GM18498 (cell line): Measurements from ENCODE around the gene APOBEC3B.
"Not testable (repeated sequence)": the region's sequence is repeated elsewhere in the genome, so short reads cannot be mapped to it uniquely, and the experiment has no call there.

Experiments used
- ATAC-seq: cut with Tn5 transposase; IDR thresholded peaks from one replicate; pipeline ENCODE4 v1.9.1; 2021; ENCODE audit warnings: mild to moderate bottlenecking, moderate library complexity; ENCODE audit not compliant: unreplicated experiment

APOBEC3B gene

DNA sequence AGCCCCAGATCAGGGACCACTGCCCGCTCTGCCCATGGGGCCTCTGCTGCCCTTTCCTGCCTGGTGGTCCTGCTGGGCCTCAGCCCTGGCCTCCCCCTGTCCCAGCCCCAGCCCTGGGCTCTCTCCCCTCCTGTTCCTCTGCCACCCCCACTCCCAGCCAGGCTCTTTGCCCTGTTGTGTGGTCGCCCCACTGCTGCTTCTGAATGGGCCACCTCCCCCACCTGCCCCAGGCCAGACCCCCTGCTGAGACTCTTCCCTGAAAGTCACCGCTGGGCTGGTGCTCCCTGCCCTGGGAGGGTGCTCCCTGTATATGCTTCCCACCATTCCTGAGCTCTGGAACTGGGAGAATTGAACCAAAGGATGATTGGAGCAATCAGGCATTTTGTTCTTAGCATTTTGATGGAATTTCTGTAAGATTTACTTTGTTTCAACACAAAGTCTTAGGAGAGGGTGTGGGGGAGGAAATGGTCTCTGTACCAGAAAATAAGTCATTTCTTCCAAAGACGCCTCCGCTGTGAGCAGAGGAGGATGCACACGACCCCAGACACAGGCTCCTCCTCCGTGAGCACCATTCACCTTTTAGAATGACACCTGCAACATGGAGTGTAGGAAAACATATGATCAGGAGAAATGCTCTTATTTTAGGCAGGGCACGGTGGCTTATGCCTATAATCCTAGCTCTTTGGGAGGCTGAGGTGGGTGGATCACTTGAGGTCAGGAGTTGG is 5.2 kb downstream of the APOBEC3B start:
- no peak for ATAC-seq

GRCh38 chr22:38989466-38989865 is 7.3 kb downstream of the APOBEC3B start:
- no peak for ATAC-seq

DNA sequence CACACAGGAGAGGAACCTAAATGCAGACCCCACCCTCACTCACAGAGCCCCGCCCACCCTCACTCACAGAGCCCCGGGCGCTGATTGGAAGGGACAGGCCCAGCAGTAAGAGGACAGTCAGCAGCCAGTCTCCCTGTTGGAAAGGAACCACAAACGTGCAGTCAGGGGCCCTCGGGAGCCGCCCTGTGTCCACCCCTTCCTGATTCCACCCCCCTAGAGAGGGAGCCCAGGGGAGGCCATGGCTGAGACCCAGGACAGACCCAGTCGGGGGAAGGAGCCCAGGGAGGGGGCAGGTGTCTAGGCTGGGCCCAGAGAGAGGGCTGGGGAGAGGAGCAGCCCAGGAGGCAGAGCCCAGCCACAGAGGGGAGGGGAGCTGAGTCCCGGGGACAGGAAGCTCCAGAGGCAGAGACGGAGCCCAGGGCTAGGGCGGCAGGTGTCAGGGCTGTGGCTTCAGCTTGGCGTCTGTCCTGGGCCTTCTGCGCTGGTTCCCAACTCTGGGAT is 10.8 kb downstream of the APOBEC3B start:
- ATAC-seq, result not testable (repeated sequence)

DNA sequence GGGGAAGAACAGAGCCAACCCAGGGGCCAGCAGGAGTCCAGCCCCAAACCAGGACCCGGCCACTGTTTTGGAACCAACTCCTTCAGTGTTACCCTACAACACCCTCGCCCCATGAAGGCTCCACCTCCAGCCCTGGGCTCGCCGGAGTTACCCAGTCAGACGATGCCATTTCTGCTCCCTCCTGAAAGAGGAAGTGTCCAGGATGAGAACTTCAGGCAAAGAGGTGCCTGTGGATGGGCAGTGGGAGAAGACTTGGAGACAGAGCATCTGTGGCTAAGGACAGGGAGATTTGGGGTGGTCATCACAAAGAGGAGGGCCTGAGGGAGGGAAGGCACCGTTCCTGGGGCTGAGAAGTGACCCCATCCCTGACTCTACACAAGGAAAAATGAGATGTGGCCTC is 14.0 kb downstream of the APOBEC3B start:
- ATAC-seq, result no peak

DNA sequence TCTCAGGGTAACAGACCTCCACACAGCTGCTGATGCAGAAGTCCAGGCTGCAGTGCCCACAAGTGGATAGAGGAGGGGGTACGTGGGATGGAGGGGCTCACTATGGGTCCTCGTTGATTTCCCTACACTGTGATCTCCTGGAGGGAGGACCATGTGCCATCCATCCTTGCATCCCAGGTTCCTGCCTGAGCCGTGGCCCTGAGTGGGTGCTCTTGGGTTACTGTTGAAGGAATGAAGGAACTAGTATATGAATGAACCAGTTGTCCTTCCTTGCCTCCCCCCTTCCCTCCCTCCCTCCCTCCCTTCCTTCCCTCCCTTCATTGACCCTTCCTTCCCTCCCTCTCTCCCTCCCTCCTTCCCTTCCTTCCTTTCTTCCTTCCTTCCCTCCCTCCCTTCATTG is 15.4 kb downstream of the APOBEC3B start:
- ATAC-seq, result no peak

DNA sequence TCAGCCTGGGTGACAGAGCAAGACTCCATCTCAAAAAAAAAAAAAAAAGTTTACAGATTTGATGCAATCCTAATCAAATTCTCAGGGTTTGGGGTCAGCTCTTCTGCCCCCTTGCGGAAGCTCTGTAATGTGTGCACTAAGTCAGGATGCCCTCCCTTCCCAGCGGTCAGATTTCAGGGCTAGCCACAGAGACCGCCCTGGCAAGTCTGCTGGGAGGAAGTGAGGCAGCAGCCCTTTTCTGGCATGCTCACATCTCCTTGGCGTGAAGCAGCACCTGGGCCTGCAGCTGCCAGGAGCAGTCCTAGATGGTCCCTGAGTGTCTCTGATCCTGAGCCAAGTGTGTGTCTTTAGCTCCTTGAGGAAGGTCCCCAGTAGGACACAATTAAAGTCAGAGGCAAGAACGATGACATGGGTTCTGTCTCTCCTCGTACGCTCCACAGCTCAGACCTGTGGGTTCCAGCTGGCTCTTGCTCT is 21.1 kb downstream of the APOBEC3B start:
- no peak for ATAC-seq

- ATAC-seq, result no peak
Observed at GRCh38 chr22:39007177-39007576, 25.0 kb downstream of the APOBEC3B start.

DNA sequence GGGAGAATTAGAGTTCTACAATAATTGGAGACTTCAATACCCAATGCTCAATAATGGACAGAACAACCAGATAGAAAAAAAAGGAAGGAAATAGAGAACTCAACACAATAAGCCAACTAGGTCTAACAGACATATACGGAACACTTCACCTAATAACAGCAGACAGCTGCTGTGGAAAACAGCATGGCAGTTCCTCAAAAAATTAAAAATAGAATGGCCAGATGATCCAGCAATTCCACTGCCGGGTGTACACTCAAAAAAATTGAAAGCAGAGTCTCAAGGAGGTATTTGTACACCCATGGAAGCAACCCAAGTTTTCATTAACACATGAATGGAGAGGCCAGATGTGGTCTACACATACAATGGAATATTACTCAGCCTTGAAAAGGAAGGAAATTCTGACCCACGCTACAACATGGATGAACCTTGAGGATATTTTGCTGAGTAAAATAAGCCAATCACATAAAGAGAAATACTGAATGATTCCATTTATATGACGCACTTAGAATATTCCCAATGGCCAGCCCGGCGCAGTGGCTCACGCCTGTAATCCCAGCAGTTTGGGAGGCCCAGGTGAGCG is 26.2 kb downstream of the APOBEC3B start:
- ATAC-seq, result not testable (repeated sequence)

DNA sequence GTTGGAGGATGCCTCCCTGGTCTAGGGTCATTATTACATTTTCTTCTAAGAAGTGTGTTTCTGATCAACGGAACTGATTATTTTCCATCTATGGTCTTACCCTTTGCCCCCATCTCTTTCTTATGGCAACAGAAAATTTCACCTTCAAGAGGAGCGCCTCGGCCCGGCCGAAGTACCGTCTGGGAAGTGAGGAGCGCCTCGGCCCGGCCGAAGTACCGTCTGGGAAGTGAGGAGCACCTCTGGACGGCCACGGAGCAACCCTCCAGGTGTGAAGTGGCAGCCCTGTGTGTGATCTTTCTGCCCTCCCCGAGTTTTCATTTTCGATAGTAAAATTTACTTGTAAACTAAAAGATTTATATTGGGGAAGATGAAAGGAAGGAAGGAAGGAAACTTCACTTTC is 28.8 kb downstream of the APOBEC3B start:
- no peak for ATAC-seq

- no peak for ATAC-seq
Observed at GRCh38 chr22:39012533-39013511, 30.7 kb downstream of the APOBEC3B start.

DNA sequence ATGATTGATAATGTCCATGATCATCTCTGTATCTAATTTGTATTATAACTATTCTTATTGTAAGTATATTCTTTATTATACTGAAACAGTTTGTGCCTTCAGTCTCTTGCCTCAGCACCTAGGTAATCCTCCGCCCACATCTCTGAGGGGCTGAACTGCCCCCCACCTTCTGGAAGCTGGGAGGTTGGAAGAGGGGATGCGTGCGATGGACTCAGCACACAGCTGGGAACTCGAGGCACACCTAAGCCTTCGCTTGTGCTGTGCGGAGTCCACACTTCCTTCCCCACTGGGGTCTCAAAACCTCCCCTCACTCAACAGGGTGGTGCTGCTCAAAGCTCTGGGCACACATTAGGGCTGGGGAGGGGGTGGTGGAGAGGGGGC is 31.4 kb downstream of the APOBEC3B start:
- not testable (repeated sequence) for ATAC-seq

- ATAC-seq, result peak; percentile 90
Observed at GRCh38 chr22:39013942-39014722, 32.0 kb downstream of the APOBEC3B start, which contains the start of gene APOBEC3C. TSS of gene APOBEC3C (plus strand) at chr22:39014257. CDS start at chr22:39014363, 106 bp downstream.

DNA sequence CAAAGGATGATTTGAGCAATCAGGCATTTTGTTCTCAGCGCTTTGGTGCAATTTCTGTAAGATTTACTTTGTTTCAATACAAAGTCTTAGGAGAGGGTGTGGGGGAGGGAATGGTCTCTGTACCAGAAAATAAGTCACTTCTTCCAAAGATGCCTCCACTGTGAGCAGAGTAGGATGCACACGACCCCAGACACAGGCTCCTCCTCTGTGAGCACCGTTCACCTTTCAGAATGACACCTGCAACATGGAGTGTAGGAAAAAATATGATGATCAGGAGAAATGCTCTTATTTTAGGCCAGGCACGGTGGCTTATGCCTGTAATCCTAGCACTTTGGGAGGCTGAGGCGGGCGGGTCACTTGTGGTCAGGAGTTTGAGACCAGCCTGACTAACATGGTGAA is 32.6 kb downstream of the APOBEC3B start:
- not testable (repeated sequence) for ATAC-seq

DNA sequence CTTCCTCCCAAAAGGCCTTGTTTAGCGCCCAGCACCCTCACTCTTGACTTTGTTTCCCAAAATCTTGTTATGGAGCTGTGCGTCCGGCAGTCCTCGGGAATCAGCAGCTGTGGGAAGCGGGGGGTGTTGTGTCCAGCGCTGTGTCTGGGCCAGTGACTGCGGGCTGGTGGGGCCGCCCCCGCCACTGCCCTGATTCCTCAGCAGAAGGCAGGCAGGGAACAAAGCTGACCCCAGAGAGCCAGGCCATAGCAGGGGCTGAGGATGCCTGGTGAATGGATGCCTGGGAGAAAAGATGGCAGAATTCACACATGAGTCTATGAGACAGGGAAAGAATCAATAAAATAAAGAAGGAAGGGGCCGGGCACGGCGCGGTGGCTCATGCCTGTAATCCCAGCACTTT is 34.4 kb downstream of the APOBEC3B start:
- no peak for ATAC-seq

DNA sequence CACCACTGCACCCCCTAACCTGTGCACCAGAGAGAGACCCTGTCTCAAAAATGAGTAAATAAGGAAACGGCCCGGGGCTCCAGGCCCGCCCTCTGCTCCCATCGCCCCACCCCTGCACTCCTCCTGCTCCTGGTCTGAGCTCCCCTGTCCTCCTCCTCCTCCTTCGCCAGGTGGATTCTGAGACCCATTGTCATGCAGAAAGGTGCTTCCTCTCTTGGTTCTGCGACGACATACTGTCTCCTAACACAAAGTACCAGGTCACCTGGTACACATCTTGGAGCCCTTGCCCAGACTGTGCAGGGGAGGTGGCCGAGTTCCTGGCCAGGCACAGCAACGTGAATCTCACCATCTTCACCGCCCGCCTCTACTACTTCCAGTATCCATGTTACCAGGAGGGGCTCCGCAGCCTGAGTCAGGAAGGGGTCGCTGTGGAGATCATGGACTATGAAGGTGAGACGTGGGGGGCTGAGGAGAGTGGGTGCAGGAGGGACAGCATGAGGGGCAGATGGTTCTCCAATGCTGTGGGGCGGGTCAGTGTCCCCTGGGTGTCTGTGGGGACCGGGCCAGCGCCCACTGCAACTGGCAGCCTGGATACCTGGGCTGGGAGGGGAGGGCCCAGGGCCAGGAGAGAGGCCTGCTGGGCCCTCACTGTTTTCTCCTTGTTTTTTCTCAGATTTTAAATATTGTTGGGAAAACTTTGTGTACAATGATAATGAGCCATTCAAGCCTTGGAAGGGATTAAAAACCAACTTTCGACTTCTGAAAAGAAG is 35.6 kb downstream of the APOBEC3B start:
- no peak for ATAC-seq

DNA sequence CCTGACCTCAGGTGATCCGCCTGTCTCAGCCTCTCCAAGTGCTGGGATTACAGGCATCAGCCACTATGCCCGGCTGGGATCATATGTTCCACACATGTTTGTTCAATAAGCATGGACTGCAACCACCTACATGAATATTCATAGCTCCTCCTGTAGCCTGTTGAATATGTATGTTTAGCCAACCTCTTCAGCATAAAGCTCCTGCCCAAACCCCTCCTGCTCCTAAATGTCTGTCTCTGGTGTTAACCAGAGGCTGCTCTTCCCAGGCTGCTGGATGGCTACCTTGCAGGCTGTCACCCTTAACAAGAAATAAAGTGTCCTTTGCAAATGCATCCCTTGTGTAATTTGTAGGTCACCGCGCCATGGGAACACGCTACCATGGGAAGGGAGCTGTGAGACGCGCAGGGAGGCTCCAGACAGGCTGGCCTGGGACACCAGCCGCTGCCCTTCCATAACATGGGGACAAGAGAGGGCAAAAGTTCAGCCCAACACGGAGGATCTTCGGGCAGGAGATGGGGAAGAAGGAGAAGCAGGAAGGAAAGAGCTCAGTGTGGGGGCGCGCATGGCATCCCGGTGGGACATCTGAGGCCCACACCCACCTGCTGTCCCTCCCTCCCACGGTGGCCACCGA is 38.0 kb downstream of the APOBEC3B start:
- ATAC-seq, result not testable (repeated sequence)

- no peak for ATAC-seq
Observed at GRCh38 chr22:39021552-39022250, 39.6 kb downstream of the APOBEC3B start.

DNA sequence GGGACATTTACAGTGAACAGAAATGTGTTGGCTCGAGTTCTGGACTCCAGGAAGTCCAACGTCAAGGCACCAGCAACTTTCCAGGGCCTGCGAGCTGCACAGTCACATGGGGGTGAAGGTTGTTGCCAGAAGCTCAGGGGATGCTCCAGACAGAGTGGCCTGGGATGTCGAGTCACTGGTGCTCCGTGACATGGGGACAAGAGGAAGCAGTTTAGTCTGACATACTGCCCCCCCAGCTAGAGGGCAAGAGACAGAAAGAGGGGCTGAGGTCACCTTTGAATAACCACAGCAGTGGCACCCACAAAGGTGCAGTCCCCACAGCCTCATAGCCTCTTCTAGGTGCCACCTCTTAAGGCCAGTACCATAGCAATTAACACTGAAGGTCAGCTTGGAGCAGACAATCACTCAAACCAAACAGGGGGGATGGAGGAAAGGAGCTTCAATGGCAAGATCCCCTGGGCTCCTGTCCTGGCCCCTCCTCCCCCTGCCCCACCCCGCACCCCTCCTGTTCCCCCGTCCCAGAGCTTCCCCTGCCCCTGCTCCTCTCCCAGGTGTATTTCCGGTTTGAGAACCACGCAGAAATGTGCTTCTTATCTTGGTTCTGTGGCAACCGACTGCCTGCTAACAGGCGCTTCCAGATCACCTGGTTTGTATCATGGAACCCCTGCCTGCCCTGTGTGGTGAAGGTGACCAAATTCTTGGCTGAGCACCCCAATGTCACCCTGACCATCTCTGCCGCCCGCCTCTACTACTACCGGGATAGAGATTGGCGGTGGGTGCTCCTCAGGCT is 42.6 kb downstream of the APOBEC3B start:
- no peak for ATAC-seq
